IPS-15b (cell line): ENCODE data around the gene ARHGAP29.

Experiments
- H3K27me3 ChIP-seq: one replicate; pipeline ENCODE4 v1.6.1; 2013; ENCODE audit warnings: low read length; ENCODE audit not compliant: control insufficient read depth, insufficient read depth
- H3K36me3 ChIP-seq: one replicate; pipeline ENCODE4 v1.6.1; 2013; ENCODE audit warnings: low read length; ENCODE audit not compliant: control insufficient read depth, insufficient read depth
- H3K4me1 ChIP-seq: one replicate; pipeline ENCODE4 v1.6.1; 2013; ENCODE audit warnings: mild to moderate bottlenecking, low read length; ENCODE audit not compliant: control insufficient read depth, insufficient read depth
- H3K4me3 ChIP-seq: one replicate; pipeline ENCODE4 v1.5.1; 2013; ENCODE audit warnings: low read depth, low read length
- H3K9ac ChIP-seq: one replicate; pipeline ENCODE4 v1.6.1; 2013; ENCODE audit warnings: low read depth, mild to moderate bottlenecking, low read length
- H3K9me3 ChIP-seq: one replicate; pipeline ENCODE4 v1.6.1; 2013; ENCODE audit warnings: mild to moderate bottlenecking, low read length; ENCODE audit not compliant: control insufficient read depth, insufficient read depth

ARHGAP29 gene

GRCh38 chr1:94230920-94231319, 6.5 kb downstream of the ARHGAP29 start:
- H3K36me3 ChIP-seq, result no peaks in the 10 kb centered on the region
- H3K9ac ChIP-seq, result no peak overlapping the region
- H3K4me1 ChIP-seq, result no peaks in the 10 kb centered on the region
- peaks cover 13% of the 10 kb centered on the region for H3K27me3 ChIP-seq
- H3K9me3 ChIP-seq, result no peaks in the 10 kb centered on the region
- no peak overlapping the region for H3K4me3 ChIP-seq

- H3K4me1 ChIP-seq, result no peaks in the 10 kb centered on the region
- no peaks in the 10 kb centered on the region for H3K27me3 ChIP-seq
- no peaks in the 10 kb centered on the region for H3K9me3 ChIP-seq
- H3K4me3 ChIP-seq, result no peak overlapping the region
- no peaks in the 10 kb centered on the region for H3K36me3 ChIP-seq
- H3K9ac ChIP-seq, result no peak overlapping the region
Observed at GRCh38 chr1:94228640-94229375, 8.6 kb downstream of the ARHGAP29 start.

GRCh38 chr1:94227624-94228023, 9.8 kb downstream of the ARHGAP29 start:
- H3K4me3 ChIP-seq, result no peak overlapping the region
- H3K36me3 ChIP-seq, result no peaks in the 10 kb centered on the region
- H3K27me3 ChIP-seq, result no peaks in the 10 kb centered on the region
- no peaks in the 10 kb centered on the region for H3K9me3 ChIP-seq
- no peaks in the 10 kb centered on the region for H3K4me1 ChIP-seq
- no peak overlapping the region for H3K9ac ChIP-seq

GRCh38 chr1:94225845-94226244, 11.5 kb downstream of the ARHGAP29 start:
- Histone ChIP-seq H3K4me1 (no peaks in the 10 kb centered on the region), H3K9me3 (no peaks in the 10 kb centered on the region), H3K36me3 (no peaks in the 10 kb centered on the region), H3K27me3 (no peaks in the 10 kb centered on the region), H3K9ac (no peak overlapping the region), H3K4me3 (no peak overlapping the region)

- Histone ChIP-seq H3K4me1 (no peaks in the 10 kb centered on the region), H3K27me3 (no peaks in the 10 kb centered on the region), H3K9ac (no peak overlapping the region), H3K9me3 (no peaks in the 10 kb centered on the region), H3K36me3 (no peaks in the 10 kb centered on the region), H3K4me3 (no peak overlapping the region)
Observed at GRCh38 chr1:94218332-94218731, 19.1 kb downstream of the ARHGAP29 start.

GRCh38 chr1:94215955-94216354, 21.4 kb downstream of the ARHGAP29 start:
- H3K9ac ChIP-seq, result no peak overlapping the region
- no peak overlapping the region for H3K4me3 ChIP-seq
- no peaks in the 10 kb centered on the region for H3K36me3 ChIP-seq
- no peaks in the 10 kb centered on the region for H3K27me3 ChIP-seq
- no peaks in the 10 kb centered on the region for H3K9me3 ChIP-seq
- no peaks in the 10 kb centered on the region for H3K4me1 ChIP-seq

GRCh38 chr1:94209982-94210381, 27.4 kb downstream of the ARHGAP29 start:
- Histone ChIP-seq H3K4me1 (no peaks in the 10 kb centered on the region), H3K36me3 (no peaks in the 10 kb centered on the region)

GRCh38 chr1:94209425-94209824, 28.0 kb downstream of the ARHGAP29 start:
- Histone ChIP-seq H3K9me3 (no peaks in the 10 kb centered on the region), H3K9ac (no peak overlapping the region), H3K36me3 (no peaks in the 10 kb centered on the region), H3K27me3 (no peaks in the 10 kb centered on the region), H3K4me1 (no peaks in the 10 kb centered on the region), H3K4me3 (no peak overlapping the region)

More at GRCh38 chr1:94209982-94210381, 27.4 kb downstream of the ARHGAP29 start:
- Histone ChIP-seq H3K9me3 (no peaks in the 10 kb centered on the region), H3K9ac (no peak overlapping the region), H3K27me3 (no peaks in the 10 kb centered on the region), H3K4me3 (no peak overlapping the region)

GRCh38 chr1:94207695-94208094, 29.7 kb downstream of the ARHGAP29 start:
- Histone ChIP-seq H3K4me1 (no peaks in the 10 kb centered on the region), H3K4me3 (no peak overlapping the region), H3K9ac (no peak overlapping the region), H3K36me3 (no peaks in the 10 kb centered on the region), H3K27me3 (no peaks in the 10 kb centered on the region), H3K9me3 (no peaks in the 10 kb centered on the region)

- Histone ChIP-seq H3K9ac (no peak overlapping the region), H3K36me3 (no peaks in the 10 kb centered on the region), H3K4me3 (no peak overlapping the region), H3K9me3 (no peaks in the 10 kb centered on the region), H3K27me3 (no peaks in the 10 kb centered on the region), H3K4me1 (no peaks in the 10 kb centered on the region)
Observed at GRCh38 chr1:94205639-94206038, 31.7 kb downstream of the ARHGAP29 start.

GRCh38 chr1:94202241-94202640, 35.1 kb downstream of the ARHGAP29 start:
- Histone ChIP-seq H3K36me3 (no peaks in the 10 kb centered on the region), H3K4me1 (no peaks in the 10 kb centered on the region), H3K4me3 (no peak overlapping the region), H3K27me3 (no peaks in the 10 kb centered on the region), H3K9ac (no peak overlapping the region), H3K9me3 (no peaks in the 10 kb centered on the region)

- Histone ChIP-seq H3K36me3 (no peaks in the 10 kb centered on the region), H3K4me1 (no peaks in the 10 kb centered on the region), H3K9me3 (no peaks in the 10 kb centered on the region), H3K9ac (no peak overlapping the region), H3K27me3 (no peaks in the 10 kb centered on the region), H3K4me3 (no peak overlapping the region)
Observed at GRCh38 chr1:94199398-94199797, 38.0 kb downstream of the ARHGAP29 start.
